Measurements from ENCODE around the gene HLA-DMA. TPM values are rescaled to one million over a fixed set of nuclear protein-coding genes. Genes with fewer than 3 reads are reported as not detected.

Gene HLA-DMA
- total RNA-seq, 1 experiment from 2014 or later = 0.14 TPM

GRCh38 chr6:32979720-32980487, 27.0 kb upstream of the HLA-DMA start:
- no peak for DNase-seq
- Histone ChIP-seq H3K4me3 (no peak overlapping the region), H3K27ac (no peak overlapping the region), H3K4me1 (no peaks in the 10 kb centered on the region), H3K27me3 (no peaks in the 10 kb centered on the region), H3K36me3 (peaks cover 73% of the 10 kb centered on the region), H3K9me3 (replicated peaks) (no peaks in the 10 kb centered on the region)

- no peaks in the 10 kb centered on the region for H3K27me3 ChIP-seq
- peaks cover 92% of the 10 kb centered on the region for H3K36me3 ChIP-seq
- H3K4me1 ChIP-seq = no peaks in the 10 kb centered on the region
- no peak overlapping the region for H3K4me3 ChIP-seq
- no peaks in the 10 kb centered on the region for H3K9me3 ChIP-seq (replicated peaks)
- DNase-seq = no peak
- H3K27ac ChIP-seq = no peak overlapping the region
Measured at GRCh38 chr6:32977953-32978324, 25.0 kb upstream of the HLA-DMA start.

GRCh38 chr6:32977272-32977952, 24.5 kb upstream of the HLA-DMA start:
- Histone ChIP-seq H3K27ac (no peak overlapping the region), H3K36me3 (peaks cover 96% of the 10 kb centered on the region), H3K9me3 (replicated peaks) (no peaks in the 10 kb centered on the region), H3K27me3 (no peaks in the 10 kb centered on the region), H3K4me1 (no peaks in the 10 kb centered on the region), H3K4me3 (no peak overlapping the region)
- no peak for DNase-seq

- no peak for DNase-seq
- Histone ChIP-seq H3K36me3 (peaks cover 91% of the 10 kb centered on the region), H3K9me3 (replicated peaks) (no peaks in the 10 kb centered on the region), H3K27ac (no peak overlapping the region), H3K4me1 (no peaks in the 10 kb centered on the region), H3K27me3 (no peaks in the 10 kb centered on the region), H3K4me3 (no peak overlapping the region)
Measured at GRCh38 chr6:32976334-32977069, 23.6 kb upstream of the HLA-DMA start.

- no peaks in the 10 kb centered on the region for H3K9me3 ChIP-seq (replicated peaks)
- no peaks in the 10 kb centered on the region for H3K27me3 ChIP-seq
- H3K36me3 ChIP-seq = peaks cover 90% of the 10 kb centered on the region
- no peaks in the 10 kb centered on the region for H3K4me1 ChIP-seq
- no peak overlapping the region for H3K27ac ChIP-seq
- no peak for DNase-seq
- H3K4me3 ChIP-seq = no peak overlapping the region
Measured at GRCh38 chr6:32975886-32976285, 23.0 kb upstream of the HLA-DMA start.

- peaks cover 82% of the 10 kb centered on the region for H3K36me3 ChIP-seq
- DNase-seq = no peak
- no peak overlapping the region for H3K27ac ChIP-seq
- no peaks in the 10 kb centered on the region for H3K4me1 ChIP-seq
- no peaks in the 10 kb centered on the region for H3K9me3 ChIP-seq (replicated peaks)
- H3K4me3 ChIP-seq = peak overlapping the region; percentile 75
- no peaks in the 10 kb centered on the region for H3K27me3 ChIP-seq
Measured at GRCh38 chr6:32974541-32975308, 21.8 kb upstream of the HLA-DMA start.

GRCh38 chr6:32974016-32974333, 21.1 kb upstream of the HLA-DMA start:
- Histone ChIP-seq H3K4me1 (no peaks in the 10 kb centered on the region), H3K9me3 (replicated peaks) (no peaks in the 10 kb centered on the region), H3K4me3 (peak overlapping the region; percentile 75), H3K27me3 (no peaks in the 10 kb centered on the region), H3K27ac (no peak overlapping the region), H3K36me3 (peaks cover 78% of the 10 kb centered on the region)
- peak in 1 of 2 experiments; percentile 55 for DNase-seq

GRCh38 chr6:32973144-32974015, 20.5 kb upstream of the HLA-DMA start:
- Histone ChIP-seq H3K4me3 (peak overlapping the region; percentile 75), H3K27ac (peak overlapping the region; percentile 50), H3K9me3 (replicated peaks) (no peaks in the 10 kb centered on the region), H3K4me1 (no peaks in the 10 kb centered on the region), H3K36me3 (peaks cover 74% of the 10 kb centered on the region), H3K27me3 (no peaks in the 10 kb centered on the region)
- peak in 1 of 2 experiments; percentile 57 for DNase-seq

- H3K36me3 ChIP-seq = peaks cover 66% of the 10 kb centered on the region
- no peaks in the 10 kb centered on the region for H3K4me1 ChIP-seq
- H3K27me3 ChIP-seq = no peaks in the 10 kb centered on the region
- peak overlapping the region; percentile 50 for H3K27ac ChIP-seq
- DNase-seq = peak in 1 of 2 experiments; percentile 33
- H3K9me3 ChIP-seq (replicated peaks) = no peaks in the 10 kb centered on the region
- H3K4me3 ChIP-seq = peak overlapping the region; percentile 75
Measured at GRCh38 chr6:32972353-32973143, 19.7 kb upstream of the HLA-DMA start.

- peak; percentile 99 to 100 for DNase-seq
- peaks cover 58% of the 10 kb centered on the region for H3K36me3 ChIP-seq
- peak overlapping the region; percentile 86 for H3K4me3 ChIP-seq
- H3K4me1 ChIP-seq = no peaks in the 10 kb centered on the region
- H3K9me3 ChIP-seq (replicated peaks) = no peaks in the 10 kb centered on the region
- H3K27ac ChIP-seq = peak overlapping the region; percentile 100
- H3K27me3 ChIP-seq = no peaks in the 10 kb centered on the region
Measured at GRCh38 chr6:32971581-32972352, 18.9 kb upstream of the HLA-DMA start.

- Histone ChIP-seq H3K4me1 (no peaks in the 10 kb centered on the region), H3K4me3 (peak overlapping the region; percentile 86), H3K27ac (peak overlapping the region; percentile 100), H3K9me3 (replicated peaks) (no peaks in the 10 kb centered on the region), H3K27me3 (no peaks in the 10 kb centered on the region), H3K36me3 (peaks cover 53% of the 10 kb centered on the region)
- no peak for DNase-seq
Measured at GRCh38 chr6:32971242-32971580, 18.3 kb upstream of the HLA-DMA start.

- H3K27me3 ChIP-seq = no peaks in the 10 kb centered on the region
- DNase-seq = peak; percentile 87 to 89
- H3K36me3 ChIP-seq = peaks cover 47% of the 10 kb centered on the region
Measured at GRCh38 chr6:32970413-32971241, 17.7 kb upstream of the HLA-DMA start.

More at GRCh38 chr6:32970413-32971241, 17.7 kb upstream of the HLA-DMA start:
- Histone ChIP-seq H3K4me1 (no peaks in the 10 kb centered on the region), H3K9me3 (replicated peaks) (no peaks in the 10 kb centered on the region), H3K27ac (peak overlapping the region; percentile 100), H3K4me3 (peak overlapping the region; percentile 86)
